Testis (tissue), 2 donors: Measurements from ENCODE around the gene COPB2.

Experiments
- CTCF ChIP-seq, 3 experiments: fragments of 450-650 bp in 2 of 3; fragments of 200-600 bp in 1 of 3; sonication (generic) in 1 of 3; IDR thresholded peaks; one replicate each; pipeline ENCODE4 v1.5.1; 2016 to 2019; ENCODE audit warnings: antibody characterized with exemption in 3 of 3, mild to moderate bottlenecking in 2 of 3, moderate library complexity in 1 of 3
- POLR2A ChIP-seq: fragments of 450-650 bp; IDR thresholded peaks from one replicate; pipeline ENCODE4 v1.6.1; 2017; ENCODE audit warnings: antibody characterized with exemption, mild to moderate bottlenecking, moderate library complexity

GRCh38 chr3:139416275-139416674 lies 26.8 kb upstream of the COPB2 start:
- no peak for TF ChIP-seq CTCF (IDR thresholded peaks at IDR 0.05)
- TF ChIP-seq POLR2A: no peak
